ENCODE measurements around the gene PLOD1. TPM values are rescaled to one million over a fixed set of nuclear protein-coding genes. Genes with fewer than 3 reads are reported as not detected.
"Not testable (repeated sequence)": the region's sequence is repeated elsewhere in the genome, so short reads cannot be mapped to it uniquely, and the experiment has no call there.

Gene PLOD1
- total RNA-seq, 2 donors from 2014 or later = 13.5 to 13.6 TPM

- no peak overlapping the region for H3K4me3 Mint-ChIP-seq
- H3K27ac Mint-ChIP-seq = peak overlapping the region; percentile 42
- peaks cover 1 to 9% of the 10 kb centered on the region in 2 donors for H3K36me3 Mint-ChIP-seq (ENCODE audit: insufficient read depth in 2 of 2)
- H3K9me3 Mint-ChIP-seq = no peaks in the 10 kb centered on the region
- H3K27me3 Mint-ChIP-seq (ENCODE audit: low read depth) = no peaks in the 10 kb centered on the region
- DNase-seq (no peak), ATAC-seq (replicated peaks in 1 of 2) (no peak)
- H3K4me1 Mint-ChIP-seq (ENCODE audit: low read depth) = peaks cover 45% of the 10 kb centered on the region
Observed at GRCh38 chr1:11920239-11920903, 14.1 kb upstream of the PLOD1 start.

- Mint-ChIP-seq H3K4me3 (no peak overlapping the region), H3K9me3 (no peaks in the 10 kb centered on the region), H3K36me3 (ENCODE audit: insufficient read depth in 2 of 2) (peaks cover 1 to 9% of the 10 kb centered on the region in 2 donors), H3K27me3 (ENCODE audit: low read depth) (no peaks in the 10 kb centered on the region), H3K27ac (no peak overlapping the region), H3K4me1 (ENCODE audit: low read depth) (peaks cover 45% of the 10 kb centered on the region)
- no peak for DNase-seq
- ATAC-seq (replicated peaks in 1 of 2) = no peak
Observed at GRCh38 chr1:11921022-11921421, 13.5 kb upstream of the PLOD1 start.

- no peaks in the 10 kb centered on the region for H3K9me3 Mint-ChIP-seq
- DNase-seq (no peak), ATAC-seq (replicated peaks in 1 of 2) (no peak)
- no peaks in the 10 kb centered on the region for H3K27me3 Mint-ChIP-seq (ENCODE audit: low read depth)
- peaks cover 3 to 9% of the 10 kb centered on the region in 2 donors for H3K36me3 Mint-ChIP-seq (ENCODE audit: insufficient read depth in 2 of 2)
- peaks cover 53% of the 10 kb centered on the region for H3K4me1 Mint-ChIP-seq (ENCODE audit: low read depth)
- H3K27ac Mint-ChIP-seq = peak overlapping the region; percentile 68
- peak overlapping the region; percentile 67 to 84 for H3K4me3 Mint-ChIP-seq
Observed at GRCh38 chr1:11923069-11923826, 11.3 kb upstream of the PLOD1 start.

- peaks cover 3 to 9% of the 10 kb centered on the region in 2 donors for H3K36me3 Mint-ChIP-seq (ENCODE audit: insufficient read depth in 2 of 2)
- no peaks in the 10 kb centered on the region for H3K27me3 Mint-ChIP-seq (ENCODE audit: low read depth)
- H3K27ac Mint-ChIP-seq = peak overlapping the region; percentile 68
- DNase-seq (no peak), ATAC-seq (replicated peaks in 1 of 2) (no peak)
- H3K4me1 Mint-ChIP-seq (ENCODE audit: low read depth) = peaks cover 53% of the 10 kb centered on the region
- H3K4me3 Mint-ChIP-seq = peak overlapping the region; percentile 67 to 84
- no peaks in the 10 kb centered on the region for H3K9me3 Mint-ChIP-seq
Observed at GRCh38 chr1:11923827-11924113, 10.7 kb upstream of the PLOD1 start.

- Mint-ChIP-seq H3K27me3 (ENCODE audit: low read depth) (no peaks in the 10 kb centered on the region), H3K4me3 (peak overlapping the region; percentile 84 to 90), H3K4me1 (ENCODE audit: low read depth) (peaks cover 53% of the 10 kb centered on the region), H3K27ac (peak overlapping the region; percentile 40), H3K36me3 (ENCODE audit: insufficient read depth in 2 of 2) (peaks cover 3 to 9% of the 10 kb centered on the region in 2 donors), H3K9me3 (no peaks in the 10 kb centered on the region)
- DNase-seq (peak in 1 of 2 donors; percentile 19), ATAC-seq (replicated peaks in 1 of 2) (no peak)
Observed at GRCh38 chr1:11924334-11925195, 10.0 kb upstream of the PLOD1 start.

- Mint-ChIP-seq H3K4me1 (ENCODE audit: low read depth) (peaks cover 49% of the 10 kb centered on the region), H3K4me3 (peak overlapping the region; percentile 84 to 90)
- H3K9me3 Mint-ChIP-seq; H3K27me3 Mint-ChIP-seq (ENCODE audit: low read depth); H3K36me3 Mint-ChIP-seq (ENCODE audit: insufficient read depth in 2 of 2); H3K27ac Mint-ChIP-seq: not testable (repeated sequence)
- DNase-seq (peak in 1 of 2 donors; percentile 4), ATAC-seq (replicated peaks in 1 of 2) (peak; percentile 7 to 19)
Observed at GRCh38 chr1:11925196-11925937, 9.2 kb upstream of the PLOD1 start.

GRCh38 chr1:11925938-11926292 is 8.6 kb upstream of the PLOD1 start:
- Mint-ChIP-seq H3K4me1 (ENCODE audit: low read depth) (peaks cover 44% of the 10 kb centered on the region), H3K27me3 (ENCODE audit: low read depth) (no peaks in the 10 kb centered on the region), H3K36me3 (ENCODE audit: insufficient read depth in 2 of 2) (peaks cover 3 to 9% of the 10 kb centered on the region in 2 donors), H3K27ac (no peak overlapping the region), H3K9me3 (no peaks in the 10 kb centered on the region), H3K4me3 (peak overlapping the region; percentile 39 to 83)
- ATAC-seq (replicated peaks in 1 of 2) = peak; percentile 39 to 51
- no peak for DNase-seq

- Mint-ChIP-seq H3K27ac (no peak overlapping the region), H3K9me3 (no peaks in the 10 kb centered on the region), H3K27me3 (ENCODE audit: low read depth) (no peaks in the 10 kb centered on the region), H3K4me3 (peak overlapping the region; percentile 15 to 37), H3K4me1 (ENCODE audit: low read depth) (peaks cover 30% of the 10 kb centered on the region), H3K36me3 (ENCODE audit: insufficient read depth in 2 of 2) (peaks cover 3 to 4% of the 10 kb centered on the region in 2 donors)
- DNase-seq (no peak), ATAC-seq (replicated peaks in 1 of 2) (no peak)
Observed at GRCh38 chr1:11927866-11928592, 6.5 kb upstream of the PLOD1 start.

- peaks cover 20% of the 10 kb centered on the region for H3K4me1 Mint-ChIP-seq (ENCODE audit: low read depth)
- H3K36me3 Mint-ChIP-seq (ENCODE audit: insufficient read depth in 2 of 2) = peaks cover 0 to 2% of the 10 kb centered on the region in 2 donors
- H3K27ac Mint-ChIP-seq = no peak overlapping the region
- ATAC-seq (replicated peaks in 1 of 2) (no peak), DNase-seq (no peak)
- H3K4me3 Mint-ChIP-seq = no peak overlapping the region
- H3K27me3 Mint-ChIP-seq (ENCODE audit: low read depth) = no peaks in the 10 kb centered on the region
- no peaks in the 10 kb centered on the region for H3K9me3 Mint-ChIP-seq
Observed at GRCh38 chr1:11929849-11930248, 4.7 kb upstream of the PLOD1 start.

- DNase-seq (no peak), ATAC-seq (replicated peaks in 1 of 2) (no peak)
- H3K4me3 Mint-ChIP-seq = no peak overlapping the region
- H3K27me3 Mint-ChIP-seq (ENCODE audit: low read depth) = no peaks in the 10 kb centered on the region
- H3K36me3 Mint-ChIP-seq (ENCODE audit: insufficient read depth in 2 of 2) = peaks cover 0 to 2% of the 10 kb centered on the region in 2 donors
- H3K4me1 Mint-ChIP-seq (ENCODE audit: low read depth) = peaks cover 16% of the 10 kb centered on the region
- H3K9me3 Mint-ChIP-seq = no peaks in the 10 kb centered on the region
- no peak overlapping the region for H3K27ac Mint-ChIP-seq
Observed at GRCh38 chr1:11930571-11931445, 3.7 kb upstream of the PLOD1 start.

- ATAC-seq (replicated peaks in 1 of 2) = no peak
Observed at GRCh38 chr1:11931845-11932244, 2.7 kb upstream of the PLOD1 start.

More at GRCh38 chr1:11931845-11932244, 2.7 kb upstream of the PLOD1 start:
- no peaks in the 10 kb centered on the region for H3K27me3 Mint-ChIP-seq (ENCODE audit: low read depth)
- H3K9me3 Mint-ChIP-seq = no peaks in the 10 kb centered on the region
- peaks cover 11% of the 10 kb centered on the region for H3K4me1 Mint-ChIP-seq (ENCODE audit: low read depth)
- H3K36me3 Mint-ChIP-seq (ENCODE audit: insufficient read depth in 2 of 2) = no peaks in the 10 kb centered on the region
- DNase-seq = no peak
- H3K27ac Mint-ChIP-seq = no peak overlapping the region
- H3K4me3 Mint-ChIP-seq = no peak overlapping the region
